ENCODE data around the gene TRAF3IP1. TPM values are rescaled to one million over a fixed set of nuclear protein-coding genes. Genes with fewer than 3 reads are reported as not detected.

Gene TRAF3IP1
- total RNA-seq, 1 donor from 2014 or later, result 20.8 TPM

DNA sequence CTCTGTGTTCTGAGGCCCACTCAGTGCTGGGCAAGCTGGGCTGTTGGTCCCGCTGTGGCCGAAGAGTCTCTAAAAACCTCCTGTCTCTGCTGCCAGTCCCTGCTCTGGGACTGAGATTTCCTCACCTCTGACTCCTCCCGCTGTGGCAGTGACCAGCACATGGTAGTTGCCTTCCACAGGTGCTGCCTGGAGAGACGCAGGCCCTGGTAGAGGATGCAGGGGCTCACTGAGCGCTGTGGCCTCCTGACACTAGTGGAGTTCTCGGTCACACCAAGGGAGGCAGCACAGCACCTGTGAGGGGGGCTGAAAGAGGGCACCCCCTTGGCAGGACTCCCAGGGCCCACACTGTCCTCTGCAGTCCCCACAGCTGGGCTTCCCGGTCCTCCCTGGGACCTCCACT is 102.6 kb downstream of the TRAF3IP1 start:
- intact Hi-C loops (cut with DNase I), result no loop called here
- no peak for DNase-seq
- H3K36me3 ChIP-seq, result no peaks in the 10 kb centered on the region
- H3K4me1 ChIP-seq, result peaks cover 12% of the 10 kb centered on the region
- no peak for ATAC-seq
- H3K9me3 ChIP-seq, result no peaks in the 10 kb centered on the region
- H3K27ac ChIP-seq, result no peak overlapping the region
- no peaks in the 10 kb centered on the region for H3K27me3 ChIP-seq
- TF ChIP-seq, protein P1, sequence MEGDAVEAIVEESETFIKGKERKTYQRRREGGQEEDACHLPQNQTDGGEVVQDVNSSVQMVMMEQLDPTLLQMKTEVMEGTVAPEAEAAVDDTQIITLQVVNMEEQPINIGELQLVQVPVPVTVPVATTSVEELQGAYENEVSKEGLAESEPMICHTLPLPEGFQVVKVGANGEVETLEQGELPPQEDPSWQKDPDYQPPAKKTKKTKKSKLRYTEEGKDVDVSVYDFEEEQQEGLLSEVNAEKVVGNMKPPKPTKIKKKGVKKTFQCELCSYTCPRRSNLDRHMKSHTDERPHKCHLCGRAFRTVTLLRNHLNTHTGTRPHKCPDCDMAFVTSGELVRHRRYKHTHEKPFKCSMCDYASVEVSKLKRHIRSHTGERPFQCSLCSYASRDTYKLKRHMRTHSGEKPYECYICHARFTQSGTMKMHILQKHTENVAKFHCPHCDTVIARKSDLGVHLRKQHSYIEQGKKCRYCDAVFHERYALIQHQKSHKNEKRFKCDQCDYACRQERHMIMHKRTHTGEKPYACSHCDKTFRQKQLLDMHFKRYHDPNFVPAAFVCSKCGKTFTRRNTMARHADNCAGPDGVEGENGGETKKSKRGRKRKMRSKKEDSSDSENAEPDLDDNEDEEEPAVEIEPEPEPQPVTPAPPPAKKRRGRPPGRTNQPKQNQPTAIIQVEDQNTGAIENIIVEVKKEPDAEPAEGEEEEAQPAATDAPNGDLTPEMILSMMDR (IDR thresholded peaks at IDR 0.05), result no peak
- no peak overlapping the region for H3K4me3 ChIP-seq

GRCh38 chr2:238423561-238424312 is 103.4 kb downstream of the TRAF3IP1 start:
- DNase-seq, result no peak
- Histone ChIP-seq H3K4me3 (no peak overlapping the region), H3K9me3 (no peaks in the 10 kb centered on the region), H3K27ac (no peak overlapping the region), H3K4me1 (peaks cover 19% of the 10 kb centered on the region), H3K27me3 (no peaks in the 10 kb centered on the region), H3K36me3 (no peaks in the 10 kb centered on the region)
- intact Hi-C loops (cut with DNase I), result no loop called here
- no peak for ATAC-seq
- TF ChIP-seq, protein P1 (IDR thresholded peaks at IDR 0.05), result no peak

GRCh38 chr2:238424313-238424700 is 104.0 kb downstream of the TRAF3IP1 start:
- no peaks in the 10 kb centered on the region for H3K36me3 ChIP-seq
- no peaks in the 10 kb centered on the region for H3K9me3 ChIP-seq
- H3K4me1 ChIP-seq, result peaks cover 21% of the 10 kb centered on the region
- DNase-seq (no peak), ATAC-seq (no peak)
- TF ChIP-seq, protein P1 (IDR thresholded peaks at IDR 0.05), result no peak
- no peak overlapping the region for H3K27ac ChIP-seq
- intact Hi-C loops (cut with DNase I), result no loop called here
- no peak overlapping the region for H3K4me3 ChIP-seq
- no peaks in the 10 kb centered on the region for H3K27me3 ChIP-seq

DNA sequence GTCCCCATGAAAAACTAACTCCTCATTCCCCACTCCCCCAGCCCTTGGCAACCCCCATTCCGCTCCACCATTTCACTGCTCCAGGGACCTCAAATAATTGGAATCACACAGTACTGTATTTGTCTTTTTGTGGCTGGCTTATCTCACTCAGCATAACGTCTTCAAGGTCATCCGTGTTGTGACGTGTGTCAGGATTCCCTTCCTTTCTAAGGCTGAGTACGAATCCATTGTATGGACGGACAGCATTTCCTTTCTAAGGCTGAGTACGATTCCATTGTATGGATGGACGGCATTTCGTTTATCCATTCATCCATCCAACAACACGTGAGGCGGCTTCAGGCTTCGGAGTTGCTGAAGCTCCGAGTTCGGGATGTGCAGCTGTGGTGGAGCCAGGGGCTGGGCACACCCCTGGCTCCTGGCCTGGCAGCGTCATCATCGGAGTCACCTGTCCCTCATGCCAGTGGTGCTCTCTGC is 105.2 kb downstream of the TRAF3IP1 start:
- DNase-seq (no peak), ATAC-seq (no peak)
- TF ChIP-seq, protein P1 (IDR thresholded peaks at IDR 0.05), result no peak
- Histone ChIP-seq H3K36me3 (no peaks in the 10 kb centered on the region), H3K4me1 (peaks cover 21% of the 10 kb centered on the region), H3K27me3 (no peaks in the 10 kb centered on the region), H3K4me3 (peak overlapping the region; percentile 93), H3K27ac (peak overlapping the region; percentile 93), H3K9me3 (no peaks in the 10 kb centered on the region)
- intact Hi-C loops (cut with DNase I), result no loop called here

DNA sequence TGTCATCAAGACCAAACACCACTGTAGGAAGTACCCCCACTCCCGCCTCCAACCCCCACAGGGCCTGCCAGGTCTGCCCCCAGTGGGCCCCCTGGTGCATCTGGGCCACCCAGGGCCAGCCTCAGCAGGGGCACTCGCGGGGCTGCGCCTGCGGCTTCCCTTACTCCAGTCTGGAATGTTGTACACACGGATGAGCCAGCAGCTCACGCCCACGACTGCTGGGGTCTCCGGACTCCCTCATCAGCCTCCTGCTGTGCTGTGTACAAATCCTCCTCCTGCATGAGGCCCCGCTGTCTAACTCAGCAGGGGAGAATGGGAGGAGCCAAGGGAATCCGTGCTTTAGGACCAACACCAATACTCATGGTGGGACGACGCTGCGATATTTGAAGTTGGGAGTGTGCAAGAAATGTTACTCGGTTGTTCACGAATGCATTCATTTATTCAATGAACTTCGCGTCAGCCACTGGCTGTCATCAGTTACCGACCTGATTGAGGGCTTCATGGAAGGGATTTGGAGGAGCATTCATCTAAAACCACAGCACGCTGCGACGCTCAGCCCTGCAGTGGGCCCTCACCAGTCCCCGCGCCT is 105.8 kb downstream of the TRAF3IP1 start:
- Histone ChIP-seq H3K4me3 (peak overlapping the region; percentile 93), H3K9me3 (no peaks in the 10 kb centered on the region), H3K4me1 (peaks cover 21% of the 10 kb centered on the region), H3K36me3 (no peaks in the 10 kb centered on the region), H3K27ac (peak overlapping the region; percentile 93), H3K27me3 (no peaks in the 10 kb centered on the region)
- intact Hi-C loops (cut with DNase I), result no loop called here
- ATAC-seq (peak; percentile 2), DNase-seq (no peak)
- TF ChIP-seq, protein P1 (IDR thresholded peaks at IDR 0.05), result no peak

Data from upper lobe of right lung (tissue), 1 donor.